H7 (cell line): ENCODE data around the gene DNAJC2. TPM values are rescaled to one million over a fixed set of nuclear protein-coding genes. Genes with fewer than 3 reads are reported as not detected.
"Not testable (repeated sequence)": the region's sequence is repeated elsewhere in the genome, so short reads cannot be mapped to it uniquely, and the experiment has no call there.

ENCODE experiments used
- DNase-seq: peaks from one replicate; pipeline ENCODE4 v3.0.0; 2012
- H3K27me3 ChIP-seq: 2 replicates; pipeline ENCODE4 v1.6.0; 2011; ENCODE audit warnings: mild to moderate bottlenecking, low read length; ENCODE audit not compliant: control insufficient read depth, insufficient read depth
- H3K36me3 ChIP-seq: replicated peaks from 2 replicates; pipeline ENCODE4 v1.5.1; 2011; ENCODE audit warnings: low read length; ENCODE audit not compliant: control insufficient read depth, insufficient read depth
- H3K4me3 ChIP-seq: 2 replicates; pipeline ENCODE4 v1.5.1; 2011; ENCODE audit warnings: low read depth, mild to moderate bottlenecking, control low read depth, low read length, moderate library complexity; ENCODE audit not compliant: insufficient read depth
- total RNA-seq: library from RNA; depleted of rRNA; stranded (reverse); fragments of >200 nt; shearing (Covaris generic); gene quantifications from 2 replicates; pipeline ENCODE4 v1.2.3, GENCODE V29; 2014

DNAJC2 gene
- total RNA-seq, 1 experiment from 2014 or later = 27.1 TPM

GRCh38 chr7:103301441-103301840, 43.1 kb downstream of the DNAJC2 start:
- no peak for DNase-seq
- peaks cover 14% of the 10 kb centered on the region for H3K36me3 ChIP-seq
- no peaks in the 10 kb centered on the region for H3K27me3 ChIP-seq
- no peak overlapping the region for H3K4me3 ChIP-seq

DNA sequence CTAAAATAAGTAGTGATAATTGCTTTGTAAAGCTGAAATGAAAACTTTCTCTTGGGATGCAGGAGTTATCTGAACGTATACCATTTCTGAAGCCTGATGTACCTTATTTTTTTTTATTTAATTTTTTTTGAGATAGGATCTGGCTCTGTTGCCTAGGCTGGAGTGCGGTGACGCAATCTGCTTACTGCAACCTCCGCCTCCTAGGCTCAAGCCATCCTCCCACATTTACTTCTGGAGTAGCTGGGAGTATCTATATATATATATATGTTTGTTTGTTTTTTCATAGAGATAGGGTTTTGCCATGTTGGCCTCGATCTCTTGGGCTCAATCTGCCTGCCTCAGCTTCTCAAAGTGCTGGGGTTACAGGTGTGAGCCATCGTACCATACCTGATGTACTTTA, 44.9 kb downstream of the DNAJC2 start:
- no peak for DNase-seq
- no peak overlapping the region for H3K4me3 ChIP-seq
- H3K27me3 ChIP-seq = no peaks in the 10 kb centered on the region
- H3K36me3 ChIP-seq = peaks cover 14% of the 10 kb centered on the region

GRCh38 chr7:103297837-103298179, 46.8 kb downstream of the DNAJC2 start:
- DNase-seq = no peak
- Histone ChIP-seq H3K36me3 (peaks cover 12% of the 10 kb centered on the region), H3K4me3 (peak overlapping the region; percentile 82), H3K27me3 (no peaks in the 10 kb centered on the region; the same call in 1 of the 2 replicates)

DNA sequence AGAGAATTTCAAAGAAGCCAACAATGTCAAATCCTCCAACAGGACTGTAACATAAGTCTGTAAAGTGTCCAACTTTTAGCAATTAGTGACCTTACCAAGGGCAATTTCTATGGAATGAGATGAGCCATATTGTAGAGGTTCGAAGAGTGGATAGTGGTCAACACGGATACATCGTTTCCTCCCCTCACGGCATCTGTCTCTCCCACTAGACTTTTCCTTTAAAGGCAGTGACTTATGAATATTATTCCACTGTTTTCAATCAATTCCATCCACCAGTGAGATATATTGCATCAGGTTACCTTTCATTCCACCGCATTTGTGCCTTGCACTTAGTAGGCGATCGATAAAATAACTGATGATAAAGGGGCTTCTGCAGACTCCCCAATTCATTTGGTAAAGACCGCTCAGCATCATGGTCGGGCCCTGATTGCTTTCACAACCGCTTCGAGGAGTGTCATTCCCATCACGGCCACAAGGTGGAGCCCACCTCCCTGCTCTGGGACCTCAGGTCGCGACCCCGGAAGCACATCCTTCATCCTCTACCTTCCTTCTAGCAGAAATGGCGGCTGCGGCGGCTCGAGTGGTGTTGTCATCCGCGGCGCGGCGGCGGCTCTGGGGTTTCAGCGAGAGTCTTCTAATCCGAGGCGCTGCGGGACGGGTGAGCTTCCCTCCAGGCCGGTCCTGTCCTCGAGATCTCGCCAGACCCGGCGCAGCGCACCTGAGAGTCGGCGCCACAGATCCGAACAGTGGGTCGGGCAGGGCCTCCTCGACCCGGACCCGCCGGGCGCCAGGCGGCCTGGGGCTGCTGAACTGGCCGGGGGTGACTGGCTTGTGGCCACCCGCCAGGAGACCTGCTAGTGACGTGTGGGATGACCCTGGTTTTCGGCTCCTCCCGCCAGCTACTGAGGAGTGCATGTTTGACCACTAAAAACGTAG, 47.4 kb downstream of the DNAJC2 start, which contains the start of gene PMPCB:
PMPCB (plus strand) TSS at position 535 of the 936 bp plus-strand sequence; CDS start at position 560, 25 bp downstream.
- DNase-seq = peak; percentile 87
- Histone ChIP-seq H3K27me3 (no peaks in the 10 kb centered on the region; the same call in 1 of the 2 replicates), H3K36me3 (peaks cover 11% of the 10 kb centered on the region), H3K4me3 (peak within 1 kb of the TSS; percentile 82)

- no peaks in the 10 kb centered on the region; the same call in 1 of the 2 replicates for H3K27me3 ChIP-seq
- H3K36me3 ChIP-seq = no peaks in the 10 kb centered on the region
- H3K4me3 ChIP-seq = no peak overlapping the region
- DNase-seq = no peak
Observed at GRCh38 chr7:103293526-103293925, 51.0 kb downstream of the DNAJC2 start.

- Histone ChIP-seq H3K36me3 (no peaks in the 10 kb centered on the region), H3K4me3 (no peak overlapping the region), H3K27me3 (no peaks in the 10 kb centered on the region; the same call in 1 of the 2 replicates)
- DNase-seq = no peak
Observed at GRCh38 chr7:103292122-103292521, 52.4 kb downstream of the DNAJC2 start.

DNA sequence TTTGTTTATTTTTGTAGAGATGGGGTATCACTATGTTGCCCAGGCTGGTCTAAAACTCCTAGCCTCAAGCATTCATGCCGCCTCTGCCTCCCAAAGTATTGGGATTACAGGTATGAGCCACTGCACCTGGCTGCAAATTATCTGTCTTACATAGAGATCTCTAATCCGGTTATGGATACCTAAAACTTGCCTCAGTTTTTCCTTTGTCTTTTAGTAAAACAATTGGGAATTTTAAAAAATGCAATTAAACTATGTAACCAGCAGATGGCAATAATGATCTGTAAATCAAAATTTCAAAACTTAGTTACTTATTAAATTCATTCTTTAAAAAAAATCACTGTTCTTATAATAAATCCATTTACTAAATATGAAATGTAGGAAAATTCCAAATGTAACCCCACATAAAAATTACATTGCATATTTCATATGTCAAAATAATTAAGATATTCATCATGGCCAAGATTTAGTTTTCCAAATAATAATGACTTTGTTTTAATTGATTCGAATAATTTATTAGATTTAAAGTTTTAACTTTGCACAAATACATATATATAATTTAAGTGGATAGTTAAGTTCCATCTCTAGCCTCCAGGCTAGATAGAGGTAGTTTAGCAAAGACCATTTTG, 61.7 kb downstream of the DNAJC2 start:
- not testable (repeated sequence) for H3K4me3 ChIP-seq, H3K36me3 ChIP-seq, DNase-seq
- peaks cover 30% of the 10 kb centered on the region for H3K27me3 ChIP-seq

DNA sequence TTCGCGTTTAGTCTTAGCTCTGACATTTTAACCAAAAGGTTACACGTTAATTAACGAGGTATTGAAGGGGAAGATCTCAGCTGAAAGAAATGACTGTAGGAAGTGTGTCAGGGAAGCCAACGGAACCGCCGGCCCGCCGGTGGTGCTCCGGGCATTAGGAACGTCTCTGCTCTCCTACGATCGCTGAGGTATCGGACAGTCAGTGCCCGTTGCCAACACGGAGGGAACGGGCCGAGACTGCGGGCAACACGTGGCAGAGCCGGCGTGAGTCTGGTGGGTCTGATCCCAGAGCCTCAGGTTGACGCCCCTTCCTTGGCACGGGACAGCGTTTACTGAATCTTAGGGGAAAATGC, 63.8 kb downstream of the DNAJC2 start:
- Histone ChIP-seq H3K4me3 (peak overlapping the region; percentile 54), H3K27me3 (peaks cover 30% of the 10 kb centered on the region)
- DNase-seq = peak; percentile 10
- not testable (repeated sequence) for H3K36me3 ChIP-seq

- Histone ChIP-seq H3K4me3 (peak overlapping the region; percentile 54), H3K27me3 (peaks cover 30% of the 10 kb centered on the region)
- not testable (repeated sequence) for H3K36me3 ChIP-seq
- DNase-seq = peak; percentile 54
Observed at GRCh38 chr7:103279963-103280802, 64.4 kb downstream of the DNAJC2 start.

DNA sequence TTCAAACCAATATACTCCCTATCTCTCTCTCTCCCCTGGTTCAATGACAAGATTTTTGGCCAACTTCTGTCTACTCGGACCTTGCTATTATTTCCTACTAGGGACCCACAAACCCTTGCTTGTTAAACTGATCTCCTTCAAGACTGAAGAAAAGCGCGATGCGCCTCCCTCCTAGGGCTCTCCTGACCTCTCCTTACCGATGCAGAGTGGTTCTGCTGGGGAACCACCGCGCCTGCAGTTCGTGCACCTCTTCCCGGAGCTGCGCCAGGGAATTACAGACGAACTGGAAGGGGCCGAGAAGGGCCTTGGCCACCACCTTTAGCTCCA, 65.0 kb downstream of the DNAJC2 start:
- H3K27me3 ChIP-seq = peaks cover 30% of the 10 kb centered on the region
- H3K4me3 ChIP-seq = peak overlapping the region; percentile 54
- not testable (repeated sequence) for H3K36me3 ChIP-seq
- DNase-seq = peak; percentile 51

- H3K27me3 ChIP-seq = peaks cover 30% of the 10 kb centered on the region
- H3K4me3 ChIP-seq, H3K36me3 ChIP-seq, DNase-seq: not testable (repeated sequence)
Observed at GRCh38 chr7:103278195-103278594, 66.4 kb downstream of the DNAJC2 start.

GRCh38 chr7:103274867-103275266, 69.7 kb downstream of the DNAJC2 start:
- H3K4me3 ChIP-seq, H3K36me3 ChIP-seq: not testable (repeated sequence)

DNA sequence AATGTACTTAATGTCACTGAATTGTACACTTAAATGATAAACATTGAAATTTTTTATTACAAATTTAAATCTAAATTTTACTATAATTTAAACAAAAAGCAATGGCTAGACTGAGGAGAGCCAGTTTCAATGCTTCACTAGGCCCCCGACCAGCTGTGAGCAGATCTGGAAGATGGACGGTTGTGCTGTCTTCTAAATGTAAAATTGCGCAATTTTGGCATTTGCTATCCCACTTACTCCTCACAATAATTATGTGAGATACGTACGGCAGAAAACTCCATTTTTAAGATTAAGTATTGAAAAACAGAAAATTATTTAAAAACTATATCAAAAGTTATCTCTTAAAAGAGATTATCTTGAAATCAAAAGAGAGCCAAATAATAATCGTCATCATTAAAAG, 71.2 kb downstream of the DNAJC2 start:
- H3K4me3 ChIP-seq, H3K36me3 ChIP-seq, DNase-seq, H3K27me3 ChIP-seq: not testable (repeated sequence)

More at GRCh38 chr7:103274867-103275266, 69.7 kb downstream of the DNAJC2 start:
- H3K27me3 ChIP-seq = peaks cover 14% of the 10 kb centered on the region
- DNase-seq = not testable (repeated sequence)

- not testable (repeated sequence) for DNase-seq, H3K36me3 ChIP-seq, H3K4me3 ChIP-seq, H3K27me3 ChIP-seq
Observed at GRCh38 chr7:103266229-103266628, 78.3 kb downstream of the DNAJC2 start.
